ENCODE measurements around the gene COL20A1. TPM values are rescaled to one million over a fixed set of nuclear protein-coding genes. Genes with fewer than 3 reads are reported as not detected.

Gene COL20A1
- total and polyA plus RNA-seq, 3 experiments from 2014 or later = 0.04 TPM; not detected in 2

- Mint-ChIP-seq H3K27me3 (no peaks in the 10 kb centered on the region), H3K36me3 (peaks cover 0 to 71% (median 2%) of the 10 kb centered on the region in 3 donors), H3K4me1 (peaks cover 4 to 7% (median 7%) of the 10 kb centered on the region in 3 donors), H3K9me3 (no peaks in the 10 kb centered on the region), H3K4me3 (peak overlapping the region in 6 of 7 donors; percentile 28 to 79 (median 71)), H3K27ac (peak overlapping the region in 5 of 8 donors; percentile 7 to 84 (median 47))
- ChIA-PET POLR2A (interaction anchor here (0.5 to 1.6 kb wide), 2 partner anchors 11 to 34 kb away, joined by 3 to 6 read pairs; partner anchors contain the start of gene ARFGAP1), CTCF (no interaction called here)
- Histone ChIP-seq H3K27ac (ENCODE audit: low read depth, low read length) (no peak overlapping the region), H3K4me1 (ENCODE audit: insufficient read depth, low read length) (no peaks in the 10 kb centered on the region), H3K27me3 (ENCODE audit: insufficient read depth, low read length, poor library complexity, severe bottlenecking) (no peaks in the 10 kb centered on the region), H3K36me3 (ENCODE audit: insufficient read depth, low read length) (peaks cover 11% of the 10 kb centered on the region), H3K9me3 (ENCODE audit: low read length) (no peaks in the 10 kb centered on the region), H3K4me3 (ENCODE audit: low read length) (no peak overlapping the region)
- no peak for DNase-seq
Measured at GRCh38 chr20:63283397-63284082, 9.4 kb upstream of the COL20A1 start.

GRCh38 chr20:63284083-63284440 is 8.9 kb upstream of the COL20A1 start:
- Mint-ChIP-seq H3K4me3 (peak overlapping the region; percentile 28 to 79 (median 73)), H3K27ac (peak overlapping the region in 5 of 8 donors; percentile 7 to 84 (median 47)), H3K36me3 (peaks cover 0 to 71% (median 2%) of the 10 kb centered on the region in 3 donors), H3K9me3 (no peaks in the 10 kb centered on the region), H3K27me3 (no peaks in the 10 kb centered on the region), H3K4me1 (peaks cover 4 to 7% (median 7%) of the 10 kb centered on the region in 3 donors)
- POLR2A ChIA-PET = interaction anchor here (1.6 kb wide), 1 partner anchor 11 kb away, joined by 3 read pairs; the partner anchor contains the start of gene ARFGAP1
- no peaks in the 10 kb centered on the region for H3K27me3 ChIP-seq (ENCODE audit: insufficient read depth, low read length, poor library complexity, severe bottlenecking)
- H3K9me3 ChIP-seq (ENCODE audit: low read length) = no peaks in the 10 kb centered on the region
- no peak for DNase-seq
- no peak overlapping the region for H3K27ac ChIP-seq (ENCODE audit: low read depth, low read length)
- H3K4me1 ChIP-seq (ENCODE audit: insufficient read depth, low read length) = no peaks in the 10 kb centered on the region
- H3K36me3 ChIP-seq (ENCODE audit: insufficient read depth, low read length) = peaks cover 7% of the 10 kb centered on the region
- CTCF ChIA-PET = no interaction called here
- no peak overlapping the region for H3K4me3 ChIP-seq (ENCODE audit: low read length)

DNA sequence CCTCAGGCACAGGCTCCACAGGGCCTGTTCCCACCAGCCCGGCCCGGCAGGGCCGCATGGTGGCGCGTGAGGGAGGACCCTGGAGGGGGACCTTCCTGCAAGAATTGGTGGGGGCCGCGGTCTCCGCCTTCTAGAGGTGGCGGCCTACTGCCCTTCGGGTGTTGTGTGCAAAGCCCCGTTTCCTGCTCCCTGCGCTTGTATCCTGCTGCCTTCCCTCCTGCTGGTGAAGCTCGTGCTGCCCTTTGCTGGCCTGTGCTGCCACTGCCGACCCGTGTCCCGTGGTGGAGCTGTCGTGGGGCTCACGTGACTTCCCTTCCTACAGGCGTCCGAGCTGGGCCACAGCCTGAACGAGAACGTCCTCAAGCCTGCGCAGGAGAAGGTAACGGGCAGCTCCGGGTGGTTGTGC is 8.4 kb upstream of the COL20A1 start:
- no peak for DNase-seq
- Mint-ChIP-seq H3K27me3 (no peaks in the 10 kb centered on the region), H3K4me1 (peaks cover 4 to 7% (median 7%) of the 10 kb centered on the region in 3 donors), H3K4me3 (peak overlapping the region; percentile 54 to 90 (median 79)), H3K27ac (peak overlapping the region in 3 of 8 donors; percentile 19 to 73 (median 38)), H3K36me3 (peaks cover 0 to 68% (median 2%) of the 10 kb centered on the region in 3 donors), H3K9me3 (no peaks in the 10 kb centered on the region)
- no peaks in the 10 kb centered on the region for H3K27me3 ChIP-seq (ENCODE audit: insufficient read depth, low read length, poor library complexity, severe bottlenecking)
- CTCF ChIA-PET = no interaction called here
- H3K4me1 ChIP-seq (ENCODE audit: insufficient read depth, low read length) = no peaks in the 10 kb centered on the region
- H3K4me3 ChIP-seq (ENCODE audit: low read length) = no peak overlapping the region
- H3K36me3 ChIP-seq (ENCODE audit: insufficient read depth, low read length) = peaks cover 7% of the 10 kb centered on the region
- no peaks in the 10 kb centered on the region for H3K9me3 ChIP-seq (ENCODE audit: low read length)
- POLR2A ChIA-PET = interaction anchor here (1.6 kb wide), 1 partner anchor 12 kb away, joined by 3 read pairs; the partner anchor contains the start of gene ARFGAP1
- no peak overlapping the region for H3K27ac ChIP-seq (ENCODE audit: low read depth, low read length)

DNA sequence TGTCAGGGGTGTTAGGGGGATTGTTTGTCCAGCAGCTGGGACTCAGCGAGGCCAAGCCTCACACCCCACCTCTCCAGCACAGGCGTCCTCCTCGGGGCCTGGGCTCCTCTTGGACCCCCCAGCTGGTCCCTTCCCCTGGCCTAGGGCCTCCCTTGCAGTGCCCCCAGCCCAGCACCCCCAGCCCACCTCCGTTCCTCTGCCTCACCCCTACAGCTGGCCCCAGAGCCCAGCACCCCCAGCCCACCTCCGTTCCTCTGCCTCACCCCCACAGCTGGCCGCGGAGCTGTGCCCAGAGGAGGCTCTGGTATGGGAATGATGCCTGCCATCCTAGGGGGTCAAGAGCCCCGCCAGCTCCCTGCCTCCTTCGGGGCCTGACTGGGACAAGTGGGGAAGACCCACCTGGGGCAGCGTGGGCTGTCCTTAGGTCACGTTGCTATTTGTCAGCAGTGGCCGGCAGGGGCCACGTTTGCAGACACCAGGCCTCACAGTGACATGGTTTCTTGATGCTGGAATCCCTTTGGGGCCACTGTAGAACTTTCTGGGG is 7.9 kb upstream of the COL20A1 start:
- H3K27ac Mint-ChIP-seq = peak overlapping the region in 1 of 8 donors; percentile 19

DNA sequence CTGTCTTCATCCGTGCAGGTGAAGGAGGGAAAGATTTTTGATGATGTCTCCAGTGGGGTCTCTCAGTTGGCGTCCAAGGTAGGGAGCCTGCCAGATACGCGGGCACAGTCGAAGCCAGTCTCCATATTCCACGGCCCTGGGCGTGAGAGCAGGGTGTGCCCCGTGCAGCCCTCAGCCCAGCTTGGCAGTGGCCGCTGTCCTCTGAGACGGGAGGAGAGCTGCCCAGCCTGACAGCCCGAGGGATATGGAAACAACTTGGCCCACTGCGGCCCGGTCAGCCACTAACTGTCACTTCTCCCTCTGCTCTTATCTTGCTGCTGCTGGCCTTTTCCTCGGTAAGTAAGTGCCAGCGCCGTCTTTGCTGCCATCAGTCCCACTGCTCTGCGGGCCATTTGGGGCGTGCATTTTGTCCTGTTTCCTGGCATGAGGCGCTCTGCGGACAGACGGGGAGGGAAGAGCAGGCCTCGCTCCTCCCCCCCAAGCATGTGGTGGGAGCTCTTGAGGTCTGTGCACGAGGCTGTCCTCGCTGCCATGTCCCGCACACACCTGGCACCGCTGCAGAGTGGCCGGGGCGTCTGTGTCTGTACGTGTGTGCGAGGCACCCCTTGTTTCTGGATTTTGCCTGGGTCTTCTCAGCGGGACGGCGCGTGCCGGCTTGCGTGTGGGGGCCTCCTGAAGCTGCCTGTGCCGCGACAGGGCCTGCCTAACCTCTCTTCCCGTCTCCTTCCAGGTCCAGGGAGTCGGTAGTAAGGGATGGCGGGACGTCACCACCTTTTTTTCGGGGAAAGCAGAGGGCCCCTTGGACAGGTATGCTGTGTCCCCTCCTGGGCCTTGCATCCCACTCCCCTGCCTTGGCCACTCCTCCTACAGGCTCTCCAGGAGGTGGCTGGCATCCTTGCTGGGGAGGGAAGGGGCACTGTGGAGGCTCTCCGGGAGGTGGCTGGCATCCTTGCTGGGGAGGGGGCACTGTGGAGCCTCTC is 7.1 kb upstream of the COL20A1 start:
- peak overlapping the region in 2 of 7 donors; percentile 26 to 32 for H3K4me3 Mint-ChIP-seq
- POLR2A ChIA-PET = no interaction called here
- Histone ChIP-seq H3K36me3 (ENCODE audit: insufficient read depth, low read length) (no peaks in the 10 kb centered on the region), H3K4me1 (ENCODE audit: insufficient read depth, low read length) (no peaks in the 10 kb centered on the region), H3K27ac (ENCODE audit: low read depth, low read length) (no peak overlapping the region), H3K9me3 (ENCODE audit: low read length) (no peaks in the 10 kb centered on the region), H3K4me3 (ENCODE audit: low read length) (no peak overlapping the region), H3K27me3 (ENCODE audit: insufficient read depth, low read length, poor library complexity, severe bottlenecking) (no peaks in the 10 kb centered on the region)
- CTCF ChIA-PET = interaction anchor here (1.2 to 2.1 kb wide), 4 partner anchors 12 to 63 kb away, joined by 3 to 6 read pairs (median 4); partner anchors contain the start of gene ARFGAP1
- peaks cover 4 to 7% (median 7%) of the 10 kb centered on the region in 3 donors for H3K4me1 Mint-ChIP-seq
- peak overlapping the region in 1 of 8 donors; percentile 77 for H3K27ac Mint-ChIP-seq
- H3K36me3 Mint-ChIP-seq = peaks cover 0 to 58% (median 0%) of the 10 kb centered on the region in 3 donors
- no peak for DNase-seq
- H3K27me3 Mint-ChIP-seq = no peaks in the 10 kb centered on the region
- no peaks in the 10 kb centered on the region for H3K9me3 Mint-ChIP-seq

More for the DNA sequence above, 7.9 kb upstream of the COL20A1 start:
- no peaks in the 10 kb centered on the region for H3K9me3 Mint-ChIP-seq
- peaks cover 4 to 7% (median 7%) of the 10 kb centered on the region in 3 donors for H3K4me1 Mint-ChIP-seq
- Histone ChIP-seq H3K27me3 (ENCODE audit: insufficient read depth, low read length, poor library complexity, severe bottlenecking) (no peaks in the 10 kb centered on the region), H3K4me1 (ENCODE audit: insufficient read depth, low read length) (no peaks in the 10 kb centered on the region), H3K36me3 (ENCODE audit: insufficient read depth, low read length) (peaks cover 5% of the 10 kb centered on the region), H3K9me3 (ENCODE audit: low read length) (no peaks in the 10 kb centered on the region), H3K27ac (ENCODE audit: low read depth, low read length) (no peak overlapping the region), H3K4me3 (ENCODE audit: low read length) (no peak overlapping the region)
- ChIA-PET CTCF (interaction anchor here (2.1 kb wide), 1 partner anchor 13 kb away, joined by 6 read pairs; no protein-coding TSS in a partner anchor), POLR2A (no interaction called here)
- peaks cover 0 to 67% (median 2%) of the 10 kb centered on the region in 3 donors for H3K36me3 Mint-ChIP-seq
- H3K4me3 Mint-ChIP-seq = peak overlapping the region in 4 of 7 donors; percentile 65 to 83 (median 78)
- no peaks in the 10 kb centered on the region for H3K27me3 Mint-ChIP-seq
- no peak for DNase-seq

GRCh38 chr20:63286781-63287696 is 5.9 kb upstream of the COL20A1 start:
- H3K27ac ChIP-seq (ENCODE audit: low read depth, low read length) = no peak overlapping the region
- H3K36me3 ChIP-seq (ENCODE audit: insufficient read depth, low read length) = no peaks in the 10 kb centered on the region
- ChIA-PET POLR2A (no interaction called here), CTCF (interaction anchor here (1.2 to 2.1 kb wide), 4 partner anchors 11 to 64 kb away, joined by 3 to 6 read pairs (median 4); partner anchors contain the start of gene ARFGAP1)
- no peaks in the 10 kb centered on the region for H3K4me1 ChIP-seq (ENCODE audit: insufficient read depth, low read length)
- Mint-ChIP-seq H3K9me3 (no peaks in the 10 kb centered on the region), H3K27me3 (no peaks in the 10 kb centered on the region), H3K27ac (no peak overlapping the region), H3K4me1 (peaks cover 4 to 7% (median 7%) of the 10 kb centered on the region in 3 donors), H3K36me3 (peaks cover 0 to 53% (median 0%) of the 10 kb centered on the region in 3 donors), H3K4me3 (no peak overlapping the region)
- no peaks in the 10 kb centered on the region for H3K27me3 ChIP-seq (ENCODE audit: insufficient read depth, low read length, poor library complexity, severe bottlenecking)
- no peak overlapping the region for H3K4me3 ChIP-seq (ENCODE audit: low read length)
- no peaks in the 10 kb centered on the region for H3K9me3 ChIP-seq (ENCODE audit: low read length)
- no peak for DNase-seq

All from CD8-positive, alpha-beta memory T cell (primary cell).